ENCODE results near the gene AQP5.

The AQP5 gene

GRCh38 chr12:49947593-49948226 lies 14.0 kb upstream of the AQP5 start:
- Histone ChIP-seq H3K9me3 (ENCODE audit: insufficient read depth, low read length) (no peaks in the 10 kb centered on the region), H3K4me1 (ENCODE audit: insufficient read depth, insufficient read length) (peaks cover 24% of the 10 kb centered on the region), H3K36me3 (ENCODE audit: insufficient read depth, insufficient read length, low read length) (no peaks in the 10 kb centered on the region), H3K4me3 (ENCODE audit: insufficient read length, low read depth) (no peak overlapping the region), H3K27me3 (ENCODE audit: insufficient read depth, insufficient read length) (peaks cover 19% of the 10 kb centered on the region), H3K9ac (ENCODE audit: insufficient read length, low read depth) (no peak overlapping the region)
- DNase-seq (ENCODE audit: low read depth, low spot score): no peak
- TF ChIP-seq SUZ12 (IDR thresholded peaks at IDR 0.05; ENCODE audit: extremely low read depth, insufficient read depth, insufficient read length) (no peak), YY1 (IDR thresholded peaks at IDR 0.05; ENCODE audit: insufficient read depth, insufficient read length) (no peak), ZNF274 (IDR thresholded peaks at IDR 0.05; ENCODE audit: low read depth, low read length) (no peak)

GRCh38 chr12:49948866-49949845 lies 12.5 kb upstream of the AQP5 start:
- H3K27me3 ChIP-seq (ENCODE audit: insufficient read depth, insufficient read length): peaks cover 12% of the 10 kb centered on the region
- TF ChIP-seq SUZ12 (IDR thresholded peaks at IDR 0.05; ENCODE audit: extremely low read depth, insufficient read depth, insufficient read length): no peak
- no peak for TF ChIP-seq ZNF274 (IDR thresholded peaks at IDR 0.05; ENCODE audit: low read depth, low read length)
- no peak for TF ChIP-seq YY1 (IDR thresholded peaks at IDR 0.05; ENCODE audit: insufficient read depth, insufficient read length)
- peaks cover 10% of the 10 kb centered on the region for H3K4me1 ChIP-seq (ENCODE audit: insufficient read depth, insufficient read length)
- H3K9me3 ChIP-seq (ENCODE audit: insufficient read depth, low read length): no peaks in the 10 kb centered on the region
- DNase-seq (ENCODE audit: low read depth, low spot score): no peak
- no peak overlapping the region for H3K4me3 ChIP-seq (ENCODE audit: insufficient read length, low read depth)
- H3K36me3 ChIP-seq (ENCODE audit: insufficient read depth, insufficient read length, low read length): no peaks in the 10 kb centered on the region
- H3K9ac ChIP-seq (ENCODE audit: insufficient read length, low read depth): no peak overlapping the region

- DNase-seq (ENCODE audit: low read depth, low spot score): no peak
- TF ChIP-seq ZNF274 (IDR thresholded peaks at IDR 0.05; ENCODE audit: low read depth, low read length) (no peak), YY1 (IDR thresholded peaks at IDR 0.05; ENCODE audit: insufficient read depth, insufficient read length) (no peak), SUZ12 (IDR thresholded peaks at IDR 0.05; ENCODE audit: extremely low read depth, insufficient read depth, insufficient read length) (no peak)
- no peak overlapping the region for H3K9ac ChIP-seq (ENCODE audit: insufficient read length, low read depth)
- H3K36me3 ChIP-seq (ENCODE audit: insufficient read depth, insufficient read length, low read length): no peaks in the 10 kb centered on the region
- peaks cover 13% of the 10 kb centered on the region for H3K4me1 ChIP-seq (ENCODE audit: insufficient read depth, insufficient read length)
- no peak overlapping the region for H3K4me3 ChIP-seq (ENCODE audit: insufficient read length, low read depth)
- no peaks in the 10 kb centered on the region for H3K9me3 ChIP-seq (ENCODE audit: insufficient read depth, low read length)
- peaks cover 5% of the 10 kb centered on the region for H3K27me3 ChIP-seq (ENCODE audit: insufficient read depth, insufficient read length)
Observed at GRCh38 chr12:49949866-49950265, 11.8 kb upstream of the AQP5 start.

- Histone ChIP-seq H3K9me3 (ENCODE audit: insufficient read depth, low read length) (no peaks in the 10 kb centered on the region), H3K4me1 (ENCODE audit: insufficient read depth, insufficient read length) (peaks cover 16% of the 10 kb centered on the region), H3K27me3 (ENCODE audit: insufficient read depth, insufficient read length) (no peaks in the 10 kb centered on the region), H3K36me3 (ENCODE audit: insufficient read depth, insufficient read length, low read length) (no peaks in the 10 kb centered on the region), H3K9ac (ENCODE audit: insufficient read length, low read depth) (no peak within 1 kb of the TSS), H3K4me3 (ENCODE audit: insufficient read length, low read depth) (no peak within 1 kb of the TSS)
- TF ChIP-seq YY1 (IDR thresholded peaks at IDR 0.05; ENCODE audit: insufficient read depth, insufficient read length) (no peak), SUZ12 (IDR thresholded peaks at IDR 0.05; ENCODE audit: extremely low read depth, insufficient read depth, insufficient read length) (no peak), ZNF274 (IDR thresholded peaks at IDR 0.05; ENCODE audit: low read depth, low read length) (no peak)
- no peak for DNase-seq (ENCODE audit: low read depth, low spot score)
Observed at GRCh38 chr12:49950273-49951251, 11.1 kb upstream of the AQP5 start, which contains the start of gene AQP2. TSS of gene AQP2 (plus strand) at chr12:49950737. CDS start at chr12:49950831, 94 bp downstream.

GRCh38 chr12:49951411-49952240 lies 10.0 kb upstream of the AQP5 start:
- no peak for DNase-seq (ENCODE audit: low read depth, low spot score)
- no peaks in the 10 kb centered on the region for H3K9me3 ChIP-seq (ENCODE audit: insufficient read depth, low read length)
- H3K36me3 ChIP-seq (ENCODE audit: insufficient read depth, insufficient read length, low read length): no peaks in the 10 kb centered on the region
- H3K4me3 ChIP-seq (ENCODE audit: insufficient read length, low read depth): no peak overlapping the region
- no peak overlapping the region for H3K9ac ChIP-seq (ENCODE audit: insufficient read length, low read depth)
- no peak for TF ChIP-seq YY1 (IDR thresholded peaks at IDR 0.05; ENCODE audit: insufficient read depth, insufficient read length)
- no peak for TF ChIP-seq SUZ12 (IDR thresholded peaks at IDR 0.05; ENCODE audit: extremely low read depth, insufficient read depth, insufficient read length)
- TF ChIP-seq ZNF274 (IDR thresholded peaks at IDR 0.05; ENCODE audit: low read depth, low read length): no peak
- H3K4me1 ChIP-seq (ENCODE audit: insufficient read depth, insufficient read length): peaks cover 16% of the 10 kb centered on the region
- no peaks in the 10 kb centered on the region for H3K27me3 ChIP-seq (ENCODE audit: insufficient read depth, insufficient read length)
